Panc1 (cell line): Measurements from ENCODE around the gene CARD8. TPM values are rescaled to one million over a fixed set of nuclear protein-coding genes. Genes with fewer than 3 reads are reported as not detected.

Source experiments
- ATAC-seq: fragments of 200-7000 bp; cut with Tn5 transposase; 2 replicates; pipeline ENCODE4 v1.9.1; 2020; ENCODE audit warnings: mild to moderate bottlenecking, moderate library complexity
- BruUV-seq: library from RNA; stranded (reverse); fragments of 400-500 nt; replicated peaks from 2 replicates; lab custom pipeline; 2021; lab: Mats Ljungman, UMichigan
- CTCF ChIA-PET: fragments of 300-600 bp; sonication (Branson Sonifier 250); formaldehyde crosslinking; loops from one replicate; lab custom pipeline; 2022; ENCODE audit warnings: antibody characterized with exemption; lab: Charles Lee
- POLR2A ChIA-PET: fragments of 300-600 bp; sonication (Branson Sonifier 250); formaldehyde crosslinking; loops from one replicate; lab custom pipeline; 2022; ENCODE audit warnings: antibody characterized with exemption; lab: Charles Lee
- DNase-seq: peaks from one replicate; pipeline ENCODE4 v3.0.0-alpha.2; 2010; ENCODE audit warnings: low read depth, low spot score
- H3K27ac ChIP-seq: 2 replicates; pipeline ENCODE4 v1.5.1; 2011; ENCODE audit warnings: mild to moderate bottlenecking, low read length, inconsistent platforms
- H3K27me3 ChIP-seq: fragments of 200-500 bp; sonication (Bioruptor generic); 2 replicates; pipeline ENCODE4 v1.6.0; 2014; ENCODE audit warnings: low read length, inconsistent platforms; ENCODE audit not compliant: control insufficient read depth, insufficient read depth
- H3K36me3 ChIP-seq: fragments of 200-500 bp; sonication (Bioruptor generic); 2 replicates; pipeline ENCODE4 v1.5.1; 2014; ENCODE audit warnings: inconsistent platforms, mild to moderate bottlenecking, low read length, moderate library complexity; ENCODE audit not compliant: control insufficient read depth, insufficient read depth
- H3K4me1 ChIP-seq: 2 replicates; pipeline ENCODE4 v1.5.1; 2011; ENCODE audit warnings: inconsistent platforms, mild to moderate bottlenecking, low read length, moderate library complexity; ENCODE audit not compliant: control insufficient read depth, insufficient read depth
- H3K4me3 ChIP-seq, 2 experiments: 2 replicates each; pipeline ENCODE4 v1.5.1; 2011 to 2012; ENCODE audit warnings: low read depth in 2 of 2, low read length in 2 of 2, mild to moderate bottlenecking in 2 of 2, inconsistent platforms in 1 of 2, moderate library complexity in 1 of 2
- H3K9me3 ChIP-seq: fragments of 200-500 bp; sonication (Bioruptor generic); 2 replicates; pipeline ENCODE4 v1.5.1; 2014; ENCODE audit warnings: low read depth, mild to moderate bottlenecking, inconsistent platforms, low read length, moderate library complexity; ENCODE audit not compliant: control insufficient read depth, insufficient read depth
- CTCF ChIP-seq: fragments of 450-650 bp; IDR thresholded peaks from 2 replicates; pipeline ENCODE4 v1.5.1; 2017; ENCODE audit warnings: mild to moderate bottlenecking
- POLR2AphosphoS5 ChIP-seq: IDR thresholded peaks from 2 replicates; pipeline ENCODE4 v1.6.1; 2012; ENCODE audit warnings: mild to moderate bottlenecking, low read depth, low read length, moderate library complexity
- REST ChIP-seq, 2 experiments: IDR thresholded peaks; 2 replicates each; pipeline ENCODE4 v1.6.1; 2011 to 2012; ENCODE audit warnings: low read depth in 2 of 2, control low read depth in 1 of 2, low read length in 1 of 2, mild to moderate bottlenecking in 1 of 2, moderate library complexity in 1 of 2; ENCODE audit not compliant: insufficient read depth in 1 of 2
- SIN3A ChIP-seq: IDR thresholded peaks from 2 replicates; pipeline ENCODE4 v1.6.1; 2012; ENCODE audit warnings: low read depth, mild to moderate bottlenecking, low read length, moderate library complexity, borderline replicate concordance; ENCODE audit not compliant: insufficient read depth
- TCF7L2 ChIP-seq: IDR thresholded peaks from 2 replicates; pipeline ENCODE4 v1.6.1; 2011; ENCODE audit warnings: mild to moderate bottlenecking, low read depth, low read length, inconsistent platforms
- in situ Hi-C: cut with HindIII; loops from 2 replicates; pipeline ENCODE4 v1.10.0; 2016; ENCODE audit warnings: low sequenced_read_pairs, low pct_unique_long_range_greater_than_20kb
- intact Hi-C: fragments of 100-400 bp; cut with micrococcal nuclease; formaldehyde crosslinking; loops from one replicate; pipeline ENCODE4 v1.10.0; 2022; ENCODE audit not compliant: unreplicated experiment
- total RNA-seq: library from RNA; stranded (reverse); gene quantifications from one replicate; pipeline ENCODE4 v1.2.1, GENCODE V29; 2021; ENCODE audit not compliant: unreplicated experiment

Gene CARD8
- total RNA-seq, 1 experiment from 2014 or later, result 19.9 TPM

- ChIA-PET POLR2A (no interaction called here), CTCF (no interaction called here)
- no peaks in the 10 kb centered on the region for H3K36me3 ChIP-seq
- ATAC-seq, result no peak
- intact Hi-C loops (no loop called here), in situ Hi-C loops (no loop called here)
- no peak overlapping the region for H3K27ac ChIP-seq
- no peaks in the 10 kb centered on the region; the same call in 1 of the 2 replicates for H3K9me3 ChIP-seq
- H3K27me3 ChIP-seq, result no peaks in the 10 kb centered on the region
- TF ChIP-seq SIN3A (no peak), TCF7L2 (no peak), REST (IDR thresholded peaks at IDR 0.05; ENCODE audit: insufficient read depth in 1 of 2, low read depth in 2 of 2, low read length in 1 of 2) (no peak), CTCF (no peak), POLR2AphosphoS5 (no peak)
- H3K4me1 ChIP-seq, result no peaks in the 10 kb centered on the region
- no TSS peak for BruUV-seq
- no peak overlapping the region for H3K4me3 ChIP-seq
- no peak for DNase-seq
Measured at GRCh38 chr19:48176226-48176625, 79.5 kb downstream of the CARD8 start.

GRCh38 chr19:48175578-48175977 is 80.1 kb downstream of the CARD8 start:
- H3K4me3 ChIP-seq, result no peak overlapping the region
- no peak for DNase-seq
- H3K27ac ChIP-seq, result no peak overlapping the region
- in situ Hi-C loops, result no loop called here
- TF ChIP-seq POLR2AphosphoS5, result no peak
- TF ChIP-seq TCF7L2, result no peak
- TF ChIP-seq REST (IDR thresholded peaks at IDR 0.05; ENCODE audit: insufficient read depth in 1 of 2, low read depth in 2 of 2, low read length in 1 of 2), result no peak
- no peak for TF ChIP-seq SIN3A
- ChIA-PET CTCF (no interaction called here), POLR2A (interaction anchor here (0.5 kb wide), 1 partner anchor 8 kb away, joined by 3 read pairs; no protein-coding TSS in a partner anchor)
- intact Hi-C loops, result no loop called here
- H3K4me1 ChIP-seq, result no peaks in the 10 kb centered on the region
- no peaks in the 10 kb centered on the region for H3K27me3 ChIP-seq
- no peaks in the 10 kb centered on the region for H3K9me3 ChIP-seq
- BruUV-seq, result no TSS peak
- ATAC-seq, result no peak
- H3K36me3 ChIP-seq, result no peaks in the 10 kb centered on the region; the same call in 1 of the 2 replicates
